K562 (cell line): ENCODE measurements around the gene NRCAM. TPM values are rescaled to one million over a fixed set of nuclear protein-coding genes. Genes with fewer than 3 reads are reported as not detected.

Source experiments
- ETV1 ChIP-seq: fragments of 450-650 bp; conservative IDR thresholded peaks from 2 replicates; pipeline ENCODE4 v1.6.1; 2016; ENCODE audit warnings: missing genetic modification characterization, control low read depth, low read depth, missing compliant biosample characterization
- L3MBTL2 ChIP-seq: fragments of 450-650 bp; IDR thresholded peaks from 2 replicates; pipeline ENCODE4 v1.6.1; 2016; ENCODE audit warnings: mild to moderate bottlenecking, moderate library complexity
- MITF ChIP-seq: IDR thresholded peaks from 2 replicates; pipeline ENCODE4 v1.6.1; 2014; ENCODE audit warnings: antibody characterized with exemption
- NEUROD1 ChIP-seq: fragments of 150-350 bp; IDR thresholded peaks from 2 replicates; pipeline ENCODE4 v1.6.1; 2014; ENCODE audit warnings: borderline replicate concordance, low read length, low read depth; ENCODE audit not compliant: partially characterized antibody
- OTX1 ChIP-seq: fragments of 450-650 bp; formaldehyde crosslinking; IDR thresholded peaks from 2 replicates; pipeline ENCODE4 v1.4.0; 2022; ENCODE audit warnings: mild to moderate bottlenecking
- RB1 ChIP-seq: fragments of 450-650 bp; IDR thresholded peaks from 2 replicates; pipeline ENCODE4 v1.6.1; 2017; ENCODE audit warnings: low read depth, mild to moderate bottlenecking
- RBM39 ChIP-seq: fragments of 200-400 bp; formaldehyde crosslinking; optimal IDR thresholded peaks from 2 replicates; pipeline ENCODE3; 2018; ENCODE audit warnings: low read depth, low read length
- SETDB1 ChIP-seq: IDR thresholded peaks from one replicate; pipeline ENCODE4 v1.6.1; 2012; ENCODE audit warnings: low read length, control low read depth, inconsistent platforms
- SRSF3 ChIP-seq: fragments of 200-400 bp; formaldehyde crosslinking; IDR thresholded peaks from 2 replicates; pipeline ENCODE4 v1.6.1; 2016; ENCODE audit warnings: mild to moderate bottlenecking, low read length, moderate library complexity; ENCODE audit not compliant: insufficient read depth
- TCF15 ChIP-seq: fragments of 250-450 bp; sonication (Bioruptor Pico); IDR thresholded peaks from 2 replicates; pipeline ENCODE4 v1.8.0; 2022; ENCODE audit warnings: moderate library complexity, mild to moderate bottlenecking, inconsistent platforms
- ZBTB40 ChIP-seq, 2 experiments: fragments of 450-650 bp in 1 of 2; sonication (generic) in 1 of 2; formaldehyde crosslinking in 1 of 2; IDR thresholded peaks; 2 replicates each; pipeline versions ENCODE4 v1.7.1 to v1.9.0; 2016 to 2022; ENCODE audit warnings: inconsistent platforms in 1 of 2, mild to moderate bottlenecking in 1 of 2, missing genetic modification reagents in 1 of 2
- ZNF785 ChIP-seq: fragments of 250-450 bp; sonication (Bioruptor Pico); IDR thresholded peaks from 2 replicates; pipeline ENCODE4 v1.4.0; 2020; ENCODE audit warnings: mild to moderate bottlenecking
- polyA plus RNA-seq, 8 experiments: library from polyadenylated mRNA; depleted of rRNA in 4 of 8; stranded (reverse) in 5 of 8; unstranded in 3 of 8; fragments of >200 nt; fragmentation: Nextera tagmentation in 2 of 8; fragmentation: Illumina TruSeq in 1 of 8; extraction: Ambion mirVana in 2 of 8; extraction: Trizol in 1 of 8; gene quantifications; 2 replicates each; pipeline versions ENCODE4 v1.2.1 to v1.2.3, GENCODE V29; 2011 to 2014; ENCODE audit warnings: inconsistent platforms in 1 of 8, missing spikeins in 1 of 8
- total RNA-seq, 7 experiments: library from RNA; depleted of rRNA in 6 of 7; stranded (reverse); fragments of >200 nt in 6 of 7; fragmentation: Illumina TruSeq in 2 of 7; extraction: Trizol in 2 of 7; gene quantifications; 2 replicates each; pipeline versions ENCODE4 v1.2.1 to v1.2.3, GENCODE V29; 2011 to 2021; ENCODE audit warnings: low replicate concordance in 1 of 7
- TF ChIP-seq, protein P1 (sequence below): fragments of 450-650 bp; IDR thresholded peaks from 2 replicates; pipeline ENCODE4 v1.6.1; 2016; ENCODE audit warnings: antibody characterized with exemption

NRCAM gene
- total and polyA plus RNA-seq, 9 of the 15 experiments (the other 6 are each of a cell fraction or from before 2014, with no cell fraction given), result 0.03 to 0.54 (median 0.12) TPM; not detected in 1

GRCh38 chr7:108211382-108212201 lies 244.6 kb downstream of the NRCAM start (continued):
- TF ChIP-seq ZBTB40 (IDR thresholded peaks at IDR 0.05) (no peak), ZBTB40 (CRISPR knock-in tag; IDR thresholded peaks at IDR 0.05) (no peak), RBM39 (no peak), ZNF785 (CRISPR knock-in tag) (no peak), RB1 (peak; percentile 75), SRSF3 (no peak), ETV1 (peak; percentile 54; the same call in 1 of the 2 replicates), L3MBTL2 (peak; percentile 28; the same call in 1 of the 2 replicates), MITF (0 out of 2 replicates have a peak, but pooled peaks have one; percentile 20), NEUROD1 (peak; percentile 48), SETDB1 (peak; percentile 92), OTX1 (CRISPR knock-in tag) (no peak), TCF15 (CRISPR knock-in tag) (no peak)
- TF ChIP-seq, protein P1, sequence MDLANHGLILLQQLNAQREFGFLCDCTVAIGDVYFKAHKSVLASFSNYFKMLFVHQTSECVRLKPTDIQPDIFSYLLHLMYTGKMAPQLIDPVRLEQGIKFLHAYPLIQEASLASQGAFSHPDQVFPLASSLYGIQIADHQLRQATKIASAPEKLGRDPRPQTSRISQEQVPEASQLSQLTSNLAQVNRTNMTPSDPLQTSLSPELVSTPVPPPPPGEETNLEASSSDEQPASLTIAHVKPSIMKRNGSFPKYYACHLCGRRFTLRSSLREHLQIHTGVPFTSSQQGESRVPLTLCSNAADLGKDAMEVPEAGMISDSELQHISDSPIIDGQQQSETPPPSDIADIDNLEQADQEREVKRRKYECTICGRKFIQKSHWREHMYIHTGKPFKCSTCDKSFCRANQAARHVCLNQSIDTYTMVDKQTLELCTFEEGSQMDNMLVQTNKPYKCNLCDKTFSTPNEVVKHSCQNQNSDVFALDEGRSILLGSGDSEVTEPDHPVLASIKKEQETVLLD, result peak; percentile 59; the same call in 1 of the 2 replicates
